ENCODE results near the gene ODAM. TPM values are rescaled to one million over a fixed set of nuclear protein-coding genes. Genes with fewer than 3 reads are reported as not detected.

Gene ODAM
- total and polyA plus RNA-seq, 2 of the 8 experiments (the other 6 are each of a cell fraction or from before 2014, with no cell fraction given): 0.21 TPM; not detected in 1

DNA sequence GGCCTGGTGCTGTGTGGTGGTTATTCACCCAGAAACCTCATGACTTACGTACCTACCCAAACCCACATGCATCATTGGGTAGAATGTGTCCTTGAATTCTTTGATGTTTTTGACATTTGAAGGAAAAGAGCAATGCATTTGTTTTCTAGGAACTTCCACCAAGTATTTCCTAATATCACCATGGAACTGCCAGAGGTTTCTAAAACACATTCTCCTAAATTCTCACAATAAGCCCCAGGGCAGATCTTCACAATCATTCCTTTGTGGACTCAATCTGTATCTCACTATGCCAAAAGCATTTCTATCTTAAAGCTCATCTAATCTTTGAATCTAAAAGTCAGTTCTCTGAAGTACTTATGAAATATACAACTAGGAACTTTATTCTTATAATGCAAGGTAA is 8.3 kb upstream of the ODAM start (continued):
- TF ChIP-seq SAP30 (IDR thresholded peaks at IDR 0.05; ENCODE audit: insufficient read depth, insufficient replicate concordance, low read length) (no peak), KDM1A (IDR thresholded peaks at IDR 0.05; ENCODE audit: borderline replicate concordance, low read length) (no peak)
